NCI-H2227 (cell line): ENCODE measurements around the gene TGFB3.
"Not testable (repeated sequence)": the region's sequence is repeated elsewhere in the genome, so short reads cannot be mapped to it uniquely, and the experiment has no call there.

Source experiments
- DNase-seq: peaks from one replicate; lab custom pipeline; 2025; ENCODE audit not compliant: unreplicated experiment; lab: John Stamatoyannopoulos, UW

TGFB3 gene

GRCh38 chr14:75981426-75982265, at the start of gene TGFB3:
TGFB3 (minus strand) TSS chr14:75981995; CDS start chr14:75980893, 1,102 bp downstream.
- peak; percentile 63 for DNase-seq

DNA sequence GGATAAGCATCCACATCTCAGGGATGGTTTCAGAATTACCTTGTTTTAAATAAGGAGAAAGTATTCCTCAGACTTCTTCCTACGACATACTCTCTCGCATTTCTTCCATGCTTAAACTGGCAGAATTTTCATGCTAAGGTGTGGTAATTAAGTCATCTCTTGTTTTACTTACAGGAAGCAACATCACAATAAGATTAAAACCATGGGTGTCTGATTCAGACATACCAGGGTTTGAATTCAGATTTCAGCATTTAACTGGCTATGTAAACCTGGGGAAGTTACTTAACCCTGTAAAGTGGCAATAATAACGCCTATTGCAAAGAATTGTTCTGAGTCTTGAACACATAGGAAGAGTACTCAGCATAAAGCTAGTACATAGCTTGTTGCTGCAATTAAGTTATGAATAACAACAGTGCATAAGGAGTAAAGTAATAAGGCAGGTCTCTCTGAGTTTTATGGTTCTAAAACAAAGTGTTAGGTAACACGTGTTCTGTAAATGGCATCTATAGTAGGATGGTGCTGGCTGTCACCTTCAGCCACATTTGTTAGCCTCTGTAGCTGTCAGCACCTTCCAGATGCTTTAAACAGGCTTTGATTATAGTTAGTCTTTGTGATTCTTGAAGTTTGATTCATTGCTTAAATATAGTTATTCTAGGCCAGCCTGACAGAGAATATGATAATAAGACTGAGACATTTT, 42.6 kb upstream of the TGFB3 start:
- DNase-seq, result no peak

GRCh38 chr14:76023757-76024156, 42.0 kb upstream of the TGFB3 start:
- DNase-seq, result no peak

DNA sequence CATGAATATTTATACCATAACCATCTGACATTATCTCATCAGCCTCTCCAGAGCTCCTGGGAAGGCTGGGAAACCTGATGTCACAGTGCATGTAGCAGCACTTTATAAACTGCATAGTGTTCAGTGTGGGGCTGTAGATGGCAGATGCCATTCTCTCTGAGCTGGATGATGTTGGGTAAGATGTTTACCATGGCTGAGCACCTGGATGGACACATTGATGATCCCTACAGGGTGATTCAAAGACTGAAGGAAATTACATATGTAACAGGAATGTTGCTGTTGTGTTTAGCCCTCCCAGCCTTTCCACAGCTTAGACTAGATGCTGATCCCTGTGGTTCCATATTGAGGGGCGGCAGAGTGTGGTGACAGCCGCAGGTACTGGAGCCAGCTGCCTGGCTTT, 41.2 kb upstream of the TGFB3 start:
- DNase-seq, result no peak

GRCh38 chr14:76019676-76020075, 37.9 kb upstream of the TGFB3 start:
- peak; percentile 6 for DNase-seq

GRCh38 chr14:76015668-76016067, 33.9 kb upstream of the TGFB3 start:
- DNase-seq, result no peak

GRCh38 chr14:76015191-76015590, 33.4 kb upstream of the TGFB3 start:
- DNase-seq, result no peak

GRCh38 chr14:76012354-76012753, 30.6 kb upstream of the TGFB3 start:
- DNase-seq, result no peak

DNA sequence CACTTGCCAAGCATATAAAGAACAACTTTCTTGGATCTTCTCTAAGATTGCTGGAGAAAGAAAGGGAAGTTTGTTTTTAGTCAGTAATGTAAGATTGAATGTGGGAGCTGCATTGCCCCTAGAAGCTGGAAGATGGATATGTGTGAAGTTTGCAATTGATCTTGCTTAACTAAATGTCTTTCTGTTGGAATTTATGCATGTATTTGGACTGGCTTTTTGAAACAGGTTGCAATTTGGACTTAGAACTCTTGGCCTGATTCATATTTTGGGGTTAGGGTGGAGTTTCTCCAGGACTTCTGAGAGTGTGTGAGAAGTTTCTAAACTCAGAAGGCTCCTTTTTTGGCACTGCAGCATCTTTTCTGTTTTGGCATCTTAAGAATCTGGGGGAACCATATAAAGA, 30.1 kb upstream of the TGFB3 start:
- no peak for DNase-seq

- not testable (repeated sequence) for DNase-seq
Measured at GRCh38 chr14:76009627-76010026, 27.8 kb upstream of the TGFB3 start.

- DNase-seq, result no peak
Measured at GRCh38 chr14:76007852-76008251, 26.1 kb upstream of the TGFB3 start.

- no peak for DNase-seq
Measured at GRCh38 chr14:76007379-76007778, 25.6 kb upstream of the TGFB3 start.

- DNase-seq, result no peak
Measured at GRCh38 chr14:76006253-76006652, 24.5 kb upstream of the TGFB3 start.

- DNase-seq, result no peak
Measured at GRCh38 chr14:76002383-76002782, 20.6 kb upstream of the TGFB3 start.

DNA sequence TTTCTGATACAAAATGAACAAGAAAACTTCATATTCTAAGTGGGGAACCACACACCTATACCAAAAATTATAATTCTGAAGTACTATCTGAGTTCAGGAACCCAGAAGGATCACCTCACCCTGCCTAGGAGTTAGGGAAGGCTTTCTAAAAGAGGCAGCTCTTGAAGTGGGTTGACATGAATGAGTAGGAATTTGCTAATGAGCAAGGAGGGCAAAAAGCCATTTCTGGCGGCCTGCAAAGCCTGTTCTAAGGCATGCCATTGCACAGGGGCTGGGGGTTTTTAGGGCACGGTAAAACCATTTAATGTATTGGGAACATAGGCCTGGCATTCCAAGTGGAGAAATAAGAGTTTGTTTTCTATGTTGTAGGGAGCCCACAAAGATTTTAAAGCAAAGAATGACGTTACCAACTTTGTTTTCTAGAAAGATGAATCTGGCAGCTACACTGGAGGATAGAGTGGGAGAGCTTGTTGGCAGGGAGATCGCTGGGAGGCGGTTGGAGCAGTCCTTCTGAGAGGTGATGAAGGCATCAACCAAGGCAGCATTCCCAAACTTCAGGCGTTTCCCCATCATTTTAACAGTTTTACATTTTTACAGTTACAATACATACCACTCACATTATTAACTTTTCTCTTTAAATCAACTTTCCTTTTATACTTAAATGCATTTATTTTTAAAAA, 17.9 kb upstream of the TGFB3 start:
- no peak for DNase-seq

DNA sequence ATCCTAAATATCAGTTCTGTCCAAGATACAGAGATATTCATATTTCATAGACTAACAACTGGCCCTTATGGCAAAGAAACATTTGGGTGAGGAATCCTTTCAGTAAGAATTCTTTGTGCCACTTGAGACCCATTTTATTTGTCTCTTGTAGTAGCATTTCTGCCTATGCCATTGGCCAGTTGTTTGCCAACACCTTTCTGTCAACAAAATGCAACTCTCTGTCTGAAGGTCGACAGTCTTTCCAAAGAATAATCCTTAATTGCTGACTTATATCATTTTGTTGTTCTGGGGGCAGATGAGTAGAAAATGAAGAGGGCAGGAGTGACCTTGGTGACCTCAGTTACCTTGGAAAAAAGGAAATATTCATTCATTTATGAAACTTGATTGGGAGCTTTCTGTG, 14.7 kb upstream of the TGFB3 start:
- no peak for DNase-seq

- DNase-seq, result no peak
Measured at GRCh38 chr14:75995372-75996041, 13.7 kb upstream of the TGFB3 start.

- DNase-seq, result no peak
Measured at GRCh38 chr14:75993567-75994041, 11.8 kb upstream of the TGFB3 start.

DNA sequence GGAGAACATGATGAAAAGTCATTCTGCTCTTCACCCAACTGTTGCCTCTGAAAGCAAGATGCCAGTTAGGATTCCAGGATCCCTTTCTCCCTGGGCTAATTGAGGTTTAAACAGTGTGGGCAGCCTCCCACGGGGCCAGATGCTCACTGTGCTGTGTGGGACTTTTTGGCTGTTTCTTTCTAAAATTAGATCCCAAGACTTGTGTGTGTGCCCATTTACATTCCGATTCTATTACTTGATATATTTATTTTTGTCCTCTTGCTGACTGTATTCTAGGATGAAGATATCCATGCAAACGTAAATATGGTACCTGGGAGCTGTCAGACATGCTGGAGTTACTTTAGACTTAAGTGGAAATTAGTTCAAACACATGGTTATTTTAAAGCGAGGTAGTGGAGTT, 10.0 kb upstream of the TGFB3 start:
- no peak for DNase-seq

DNA sequence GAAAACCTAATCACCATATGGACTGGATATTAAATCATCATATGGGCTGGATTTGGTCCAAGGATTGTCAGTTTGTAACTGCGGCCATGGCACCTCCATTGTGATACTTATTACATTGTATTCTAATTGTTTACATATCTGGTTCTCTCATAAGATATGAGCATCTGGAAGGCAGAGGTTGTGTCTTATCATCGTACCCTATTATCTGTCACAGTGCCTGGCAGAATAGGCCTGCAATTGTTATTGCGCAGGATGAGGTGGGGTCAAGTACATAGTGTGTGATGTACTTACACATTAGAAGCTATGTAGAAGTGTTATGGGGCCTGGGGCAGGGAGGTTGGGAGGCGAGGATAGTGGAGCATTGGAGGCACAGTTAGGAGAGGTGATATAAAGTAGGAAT, 8.5 kb upstream of the TGFB3 start:
- DNase-seq, result no peak

DNA sequence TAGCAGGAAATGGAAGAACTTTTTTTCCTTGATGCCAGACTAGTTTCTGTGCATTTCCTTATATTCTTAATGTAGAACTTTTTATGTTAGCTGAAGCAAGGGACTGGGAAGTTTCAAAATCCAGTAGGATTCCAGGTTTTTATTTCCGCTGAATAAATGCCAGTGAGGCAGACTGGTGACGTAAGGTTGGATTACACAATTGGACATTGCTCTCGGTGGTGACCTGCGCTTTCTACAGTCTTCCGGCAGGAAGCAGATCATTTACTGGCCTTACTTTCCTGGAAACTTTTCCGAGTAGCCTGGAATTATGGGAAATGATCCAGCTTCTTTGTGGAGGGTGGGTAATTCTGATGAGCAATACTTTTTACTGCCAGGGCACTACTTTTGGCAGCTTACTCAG, 7.3 kb upstream of the TGFB3 start:
- no peak for DNase-seq
